Cardiac muscle cell (in vitro differentiated cells and primary cell): ENCODE data around the gene SLC25A26. TPM values are rescaled to one million over a fixed set of nuclear protein-coding genes. Genes with fewer than 3 reads are reported as not detected.

ENCODE experiments used
- DNase-seq, 2 donors: peaks; one replicate each; pipeline versions ENCODE4 v3.0.0 to v3.0.0-alpha.2; 2010 to 2017; ENCODE audit warnings: low read depth in 1 of 2, low spot score in 1 of 2
- H3K27ac ChIP-seq: fragments of 200-600 bp; sonication (generic); 2 replicates; pipeline ENCODE4 v1.5.1; 2016
- H3K27me3 ChIP-seq: fragments of 200-600 bp; sonication (generic); 2 replicates; pipeline ENCODE4 v1.6.0; 2016; ENCODE audit warnings: control low read depth
- H3K36me3 ChIP-seq: fragments of 200-600 bp; sonication (generic); 2 replicates; pipeline ENCODE4 v1.5.1; 2016; ENCODE audit warnings: control low read depth
- H3K4me1 ChIP-seq: fragments of 200-600 bp; sonication (generic); 2 replicates; pipeline ENCODE4 v1.8.1; 2017; ENCODE audit warnings: low read depth, mild to moderate bottlenecking, mixed run types
- H3K4me3 ChIP-seq: fragments of 200-600 bp; sonication (generic); 2 replicates; pipeline ENCODE4 v1.5.1; 2016; ENCODE audit warnings: mild to moderate bottlenecking
- H3K9me3 ChIP-seq: fragments of 200-600 bp; sonication (generic); 2 replicates; pipeline ENCODE4 v1.5.1; 2017; ENCODE audit warnings: low read depth, mild to moderate bottlenecking, control low read depth
- polyA plus RNA-seq: library from polyadenylated mRNA; unstranded; fragments of >200 nt; fragmentation: Nextera tagmentation; extraction: Ambion mirVana; gene quantifications from 2 replicates; pipeline ENCODE4 v1.2.1, GENCODE V29; 2016
- total RNA-seq: library from RNA; depleted of rRNA; stranded (reverse); fragments of >200 nt; gene quantifications from 2 replicates; pipeline ENCODE4 v1.2.3, GENCODE V29; 2016
- TF ChIP-seq, protein P1 (sequence below): IDR thresholded peaks from 2 replicates; pipeline ENCODE4 v1.5.1; 2012; ENCODE audit warnings: low read depth, mild to moderate bottlenecking, low read length

The SLC25A26 gene
- total and polyA plus RNA-seq, 2 experiments from 2014 or later, result 22.2 to 41.2 TPM

DNA sequence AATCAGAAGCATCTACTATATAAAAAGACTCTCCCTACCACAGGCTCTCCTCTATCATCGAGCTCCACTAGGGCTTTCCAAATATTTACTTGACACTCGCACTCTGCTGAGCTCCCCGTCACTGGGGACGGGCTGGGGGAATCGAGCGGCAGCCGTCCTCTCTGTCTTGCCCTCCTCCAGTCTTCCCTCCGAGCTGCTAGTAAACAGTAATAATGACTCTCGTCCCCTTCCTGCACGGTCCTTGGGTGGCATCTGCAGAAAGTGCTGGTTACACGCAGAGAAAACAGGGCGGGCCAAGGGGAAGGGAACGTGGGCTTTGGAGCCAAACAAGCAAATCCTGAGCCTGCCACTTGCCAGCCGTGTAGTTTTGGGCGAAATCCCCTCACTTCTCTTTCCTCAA, 183.4 kb downstream of the SLC25A26 start:
- H3K27ac ChIP-seq, result no peak overlapping the region
- no peaks in the 10 kb centered on the region for H3K27me3 ChIP-seq
- H3K9me3 ChIP-seq, result no peaks in the 10 kb centered on the region
- no peaks in the 10 kb centered on the region for H3K4me1 ChIP-seq
- DNase-seq, result no peak
- H3K4me3 ChIP-seq, result no peak overlapping the region
- TF ChIP-seq, protein P1, sequence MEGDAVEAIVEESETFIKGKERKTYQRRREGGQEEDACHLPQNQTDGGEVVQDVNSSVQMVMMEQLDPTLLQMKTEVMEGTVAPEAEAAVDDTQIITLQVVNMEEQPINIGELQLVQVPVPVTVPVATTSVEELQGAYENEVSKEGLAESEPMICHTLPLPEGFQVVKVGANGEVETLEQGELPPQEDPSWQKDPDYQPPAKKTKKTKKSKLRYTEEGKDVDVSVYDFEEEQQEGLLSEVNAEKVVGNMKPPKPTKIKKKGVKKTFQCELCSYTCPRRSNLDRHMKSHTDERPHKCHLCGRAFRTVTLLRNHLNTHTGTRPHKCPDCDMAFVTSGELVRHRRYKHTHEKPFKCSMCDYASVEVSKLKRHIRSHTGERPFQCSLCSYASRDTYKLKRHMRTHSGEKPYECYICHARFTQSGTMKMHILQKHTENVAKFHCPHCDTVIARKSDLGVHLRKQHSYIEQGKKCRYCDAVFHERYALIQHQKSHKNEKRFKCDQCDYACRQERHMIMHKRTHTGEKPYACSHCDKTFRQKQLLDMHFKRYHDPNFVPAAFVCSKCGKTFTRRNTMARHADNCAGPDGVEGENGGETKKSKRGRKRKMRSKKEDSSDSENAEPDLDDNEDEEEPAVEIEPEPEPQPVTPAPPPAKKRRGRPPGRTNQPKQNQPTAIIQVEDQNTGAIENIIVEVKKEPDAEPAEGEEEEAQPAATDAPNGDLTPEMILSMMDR, result no peak
- peaks cover 3% of the 10 kb centered on the region for H3K36me3 ChIP-seq

DNA sequence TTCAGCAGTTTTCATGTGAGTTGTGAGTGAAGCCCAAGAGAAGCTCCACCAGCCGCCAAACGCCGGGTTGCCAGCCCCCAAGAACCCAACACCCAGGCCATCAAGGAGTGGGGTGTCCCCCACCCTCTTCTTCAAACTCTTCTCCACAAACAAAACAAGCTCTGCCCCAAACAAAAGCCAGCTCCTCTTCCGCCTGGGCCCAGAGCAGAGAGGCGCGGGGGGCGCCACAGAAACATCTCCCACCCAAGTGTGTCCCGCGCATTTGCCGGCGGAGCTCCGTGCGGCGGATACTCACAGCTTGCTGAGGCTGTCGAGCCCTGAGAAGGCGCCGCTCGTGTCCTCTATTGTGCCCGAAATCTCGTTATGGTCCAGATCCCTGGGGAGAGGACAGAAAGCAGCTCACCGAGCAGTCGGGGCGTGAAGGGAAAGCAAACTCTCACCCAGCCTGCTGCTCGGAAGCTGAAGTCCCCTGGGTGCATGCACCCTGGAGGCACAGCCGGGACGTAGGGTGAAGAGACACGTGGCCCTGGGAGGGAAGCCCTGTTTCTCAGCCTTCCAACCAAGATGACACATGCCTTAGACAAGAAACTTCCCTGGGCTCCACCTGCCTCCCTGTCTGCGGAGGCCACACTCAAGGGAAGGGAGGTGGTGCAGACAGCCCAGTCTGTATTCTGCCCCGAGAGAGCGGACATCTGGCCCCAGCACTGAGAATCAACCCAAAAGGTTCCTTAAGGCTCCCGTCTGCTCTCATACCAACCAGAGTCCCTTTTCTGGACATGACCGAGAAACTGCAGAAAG, 184.3 kb downstream of the SLC25A26 start:
- Histone ChIP-seq H3K9me3 (no peaks in the 10 kb centered on the region), H3K27ac (no peak overlapping the region), H3K4me3 (no peak overlapping the region), H3K36me3 (peaks cover 3% of the 10 kb centered on the region), H3K27me3 (no peaks in the 10 kb centered on the region), H3K4me1 (peaks cover 3% of the 10 kb centered on the region)
- DNase-seq, result no peak
- TF ChIP-seq, protein P1, result no peak

DNA sequence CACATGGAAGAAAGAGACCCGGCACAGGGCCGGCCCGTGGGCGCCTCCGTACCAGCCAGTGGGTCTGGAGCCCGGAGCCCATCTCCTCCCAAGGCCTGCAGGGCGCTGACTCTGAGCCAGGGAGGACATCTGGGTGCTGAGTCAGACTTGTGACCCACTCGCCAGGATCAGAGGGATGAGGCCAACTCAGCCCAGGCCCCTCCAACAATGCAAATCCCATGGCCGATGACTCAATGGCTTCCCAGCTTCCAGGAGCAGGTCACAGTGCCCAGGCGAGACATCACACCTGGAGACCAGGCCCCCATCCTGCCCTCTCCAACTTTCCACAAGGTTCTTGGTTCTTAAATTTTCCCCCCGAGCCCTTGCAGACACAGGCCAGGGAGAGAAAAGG, 184.9 kb downstream of the SLC25A26 start:
- Histone ChIP-seq H3K4me3 (no peak overlapping the region), H3K36me3 (peaks cover 3% of the 10 kb centered on the region), H3K4me1 (peaks cover 7% of the 10 kb centered on the region), H3K27me3 (no peaks in the 10 kb centered on the region), H3K9me3 (no peaks in the 10 kb centered on the region), H3K27ac (no peak overlapping the region)
- TF ChIP-seq, protein P1, result no peak
- peak in 1 of 2 donors; percentile 38 for DNase-seq

DNA sequence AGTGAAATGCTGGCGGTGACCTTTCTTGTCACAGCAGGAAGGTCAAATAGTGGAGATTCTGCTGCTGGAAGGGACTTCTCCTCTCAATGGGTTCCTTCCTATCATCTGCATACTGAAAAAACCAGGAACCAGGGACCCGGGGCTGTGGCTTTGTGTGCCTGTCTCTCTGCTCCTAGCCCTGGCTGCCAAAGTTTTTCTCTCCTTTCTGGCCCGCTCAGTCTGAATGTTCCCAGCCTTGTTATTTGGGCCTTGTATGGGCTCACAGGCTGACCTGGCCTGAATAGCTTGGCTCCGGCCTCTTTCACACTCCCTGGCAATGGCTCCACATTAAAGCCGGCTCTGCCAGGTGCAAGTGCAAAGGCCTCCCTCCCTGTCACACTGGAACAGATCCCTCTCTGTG, 185.4 kb downstream of the SLC25A26 start:
- H3K27me3 ChIP-seq, result no peaks in the 10 kb centered on the region
- peaks cover 12% of the 10 kb centered on the region for H3K4me1 ChIP-seq
- TF ChIP-seq, protein P1, result no peak
- no peak overlapping the region for H3K27ac ChIP-seq
- no peak for DNase-seq
- H3K4me3 ChIP-seq, result no peak overlapping the region
- H3K9me3 ChIP-seq, result no peaks in the 10 kb centered on the region
- peaks cover 3% of the 10 kb centered on the region for H3K36me3 ChIP-seq

DNA sequence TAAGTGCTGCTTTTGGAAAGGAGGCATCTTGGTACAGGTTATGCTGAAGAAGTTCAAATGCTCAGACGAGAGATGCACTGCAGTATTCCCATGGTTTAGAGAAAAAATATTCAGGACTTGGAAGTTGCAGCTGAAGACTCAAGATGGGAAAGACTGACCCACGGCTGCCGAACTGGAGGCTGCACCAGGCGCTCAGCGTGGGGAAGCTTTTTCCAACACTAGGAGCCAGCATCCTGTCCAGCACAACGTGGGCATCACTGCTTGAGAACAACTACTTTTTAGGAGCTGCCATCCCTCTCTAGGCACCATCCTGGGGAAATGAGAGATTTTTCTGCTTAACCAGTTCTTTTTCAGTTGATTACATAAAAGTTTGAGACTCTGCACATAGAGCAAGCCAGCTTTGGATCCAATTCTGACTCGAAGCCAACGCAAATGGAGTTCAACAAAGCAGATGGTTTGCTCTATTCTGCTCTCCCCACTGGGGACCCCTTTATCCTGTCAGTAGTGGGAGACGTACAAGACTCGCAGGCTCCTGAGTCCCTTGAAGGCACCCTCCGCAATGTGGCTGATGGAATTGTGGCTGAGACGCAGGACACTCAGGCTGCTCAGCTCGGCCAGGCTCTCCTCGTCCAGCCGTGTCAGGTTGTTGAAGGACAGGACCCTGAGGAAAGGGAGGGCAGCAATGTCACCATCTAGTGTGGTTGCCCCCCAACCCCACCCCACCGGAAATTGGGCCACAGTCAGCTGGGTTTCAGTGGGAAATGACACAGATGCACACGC, 186.2 kb downstream of the SLC25A26 start:
- TF ChIP-seq, protein P1, result no peak
- DNase-seq, result no peak
- H3K27me3 ChIP-seq, result no peaks in the 10 kb centered on the region
- H3K36me3 ChIP-seq, result peaks cover 3% of the 10 kb centered on the region
- no peak overlapping the region for H3K27ac ChIP-seq
- no peak overlapping the region for H3K4me3 ChIP-seq
- H3K4me1 ChIP-seq, result peaks cover 16% of the 10 kb centered on the region
- H3K9me3 ChIP-seq, result no peaks in the 10 kb centered on the region
